Measurements from ENCODE around the gene SORCS2. TPM values are rescaled to one million over a fixed set of nuclear protein-coding genes. Genes with fewer than 3 reads are reported as not detected.

Gene SORCS2
- total and polyA plus RNA-seq, 7 donors: 0.18 to 1.5 (median 0.36) TPM

DNA sequence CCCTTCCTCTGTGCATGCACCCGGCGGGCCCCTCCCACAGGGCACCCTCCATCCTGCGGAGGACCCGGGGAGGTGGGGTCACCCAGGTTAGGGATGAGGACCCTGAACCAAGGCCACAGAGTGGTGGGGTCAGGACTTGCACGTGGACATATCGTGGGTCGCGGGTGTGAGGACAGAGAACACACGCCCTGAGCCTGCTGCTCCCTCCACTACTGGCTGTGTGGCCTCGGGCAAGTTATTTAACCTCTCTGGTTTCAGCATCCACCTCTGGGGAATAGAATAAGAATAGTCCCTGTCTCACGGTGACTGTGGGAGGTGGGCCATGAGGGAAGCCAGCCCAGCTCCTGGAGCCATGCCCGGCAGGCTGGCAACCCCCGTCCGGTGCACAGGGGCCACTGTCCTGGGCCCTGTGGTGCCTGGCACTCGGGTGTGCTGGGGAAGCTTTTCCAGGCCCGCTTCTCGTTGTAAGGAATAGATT, 237.3 kb downstream of the SORCS2 start:
- H3K9me3 ChIP-seq: no peaks in the 10 kb centered on the region
- TF ChIP-seq CTCF (IDR thresholded peaks at IDR 0.05): no peak
- DNase-seq (no peak), ATAC-seq (no peak)
- intact Hi-C loops (cut with DNase I): no loop called here
- H3K27me3 ChIP-seq (ENCODE audit: insufficient read depth in 3 of 3, low read length in 2 of 3): peaks cover 0 to 2% (median 0%) of the 10 kb centered on the region in 3 donors
- no peak overlapping the region for H3K4me3 ChIP-seq
- no peaks in the 10 kb centered on the region for H3K36me3 ChIP-seq (ENCODE audit: insufficient read depth in 1 of 2, low read depth in 1 of 2)
- no peak overlapping the region for H3K27ac ChIP-seq
- 71 to 78% (median 76%) methylated on average over 17 of the region's 17 CpGs for whole genome bisulfite sequencing, 3 donors
- H3K4me1 ChIP-seq: no peaks in the 10 kb centered on the region

- Histone ChIP-seq H3K4me3 (no peak overlapping the region), H3K36me3 (ENCODE audit: insufficient read depth in 1 of 2, low read depth in 1 of 2) (no peaks in the 10 kb centered on the region), H3K27ac (no peak overlapping the region), H3K9me3 (no peaks in the 10 kb centered on the region), H3K4me1 (no peaks in the 10 kb centered on the region), H3K27me3 (ENCODE audit: insufficient read depth in 3 of 3, low read length in 2 of 3) (no peaks in the 10 kb centered on the region)
- DNase-seq (peak in 1 of 2 donors; percentile 31), ATAC-seq (no peak)
- no peak for TF ChIP-seq CTCF (IDR thresholded peaks at IDR 0.05)
- WGBS, 3 donors: 70 to 82% (median 79%) methylated on average over 16 of the region's 16 CpGs
- intact Hi-C loops (cut with DNase I): no loop called here
Measured at GRCh38 chr4:7430368-7430964, 238.1 kb downstream of the SORCS2 start.

GRCh38 chr4:7430965-7431695, 238.8 kb downstream of the SORCS2 start:
- WGBS, 3 donors: 88 to 91% (median 90%) methylated on average over 17 of the region's 17 CpGs
- Histone ChIP-seq H3K27me3 (ENCODE audit: insufficient read depth in 3 of 3, low read length in 2 of 3) (peaks cover 0 to 2% (median 0%) of the 10 kb centered on the region in 3 donors), H3K36me3 (ENCODE audit: insufficient read depth in 1 of 2, low read depth in 1 of 2) (no peaks in the 10 kb centered on the region), H3K4me1 (no peaks in the 10 kb centered on the region), H3K9me3 (no peaks in the 10 kb centered on the region), H3K27ac (no peak overlapping the region), H3K4me3 (no peak overlapping the region)
- no peak for ATAC-seq
- no peak for TF ChIP-seq CTCF (IDR thresholded peaks at IDR 0.05)
- intact Hi-C loops (cut with DNase I): no loop called here
- peak in 1 of 2 donors; percentile 18 for DNase-seq

- 90 to 91% (median 90%) methylated on average over 27 of the region's 27 CpGs for WGBS, 3 donors
- TF ChIP-seq CTCF (IDR thresholded peaks at IDR 0.05): no peak
- no peaks in the 10 kb centered on the region for H3K36me3 ChIP-seq (ENCODE audit: insufficient read depth in 1 of 2, low read depth in 1 of 2)
- peak in 1 of 2 donors; percentile 42 for DNase-seq
- ATAC-seq: no peak
- no peak overlapping the region for H3K27ac ChIP-seq
- no peaks in the 10 kb centered on the region for H3K4me1 ChIP-seq
- H3K27me3 ChIP-seq (ENCODE audit: insufficient read depth in 3 of 3, low read length in 2 of 3): peaks cover 0 to 2% (median 0%) of the 10 kb centered on the region in 3 donors
- H3K4me3 ChIP-seq: no peak overlapping the region
- intact Hi-C loops (cut with DNase I): no loop called here
- H3K9me3 ChIP-seq: no peaks in the 10 kb centered on the region
Measured at GRCh38 chr4:7431696-7432530, 239.6 kb downstream of the SORCS2 start.

Measured in psoas muscle (tissue), 8 donors.